Measurements from ENCODE around the gene ADNP.
"Not testable (repeated sequence)": the region's sequence is repeated elsewhere in the genome, so short reads cannot be mapped to it uniquely, and the experiment has no call there.

ADNP gene

GRCh38 chr20:50931306-50932015, at the start of gene ADNP:
Gene ADNP (minus strand): TSS chr20:50931437. CDS start chr20:50903996, 27,441 bp downstream.
- peak; percentile 96 for DNase-seq (ENCODE audit: low read depth, low spot score)

- peak; percentile 97 for DNase-seq (ENCODE audit: low read depth, low spot score)
These were observed 48.9 kb upstream of the ADNP start for GRCh38 chr20:50980071-50980681.

DNA sequence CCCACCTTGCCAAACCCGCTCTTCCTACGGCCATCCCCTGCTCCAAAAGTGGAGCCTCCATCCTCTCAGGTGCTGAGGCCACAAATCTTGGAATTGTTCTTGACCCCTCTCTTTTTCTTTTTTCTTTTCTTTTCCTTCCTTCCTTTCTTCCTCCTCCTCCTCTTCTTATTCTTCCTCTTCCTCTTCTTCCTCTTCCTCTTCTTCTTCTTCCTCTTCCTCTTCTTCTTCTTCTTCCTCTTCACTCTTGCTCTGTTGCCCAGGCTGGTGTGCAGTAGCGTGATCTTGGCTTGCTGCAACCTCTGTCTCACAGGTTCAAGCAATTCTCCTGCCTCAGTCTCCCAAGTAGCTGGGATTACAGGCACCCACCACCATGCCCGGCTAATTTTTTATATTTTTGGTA, 47.3 kb upstream of the ADNP start:
- DNase-seq (ENCODE audit: low read depth, low spot score): not testable (repeated sequence)

DNA sequence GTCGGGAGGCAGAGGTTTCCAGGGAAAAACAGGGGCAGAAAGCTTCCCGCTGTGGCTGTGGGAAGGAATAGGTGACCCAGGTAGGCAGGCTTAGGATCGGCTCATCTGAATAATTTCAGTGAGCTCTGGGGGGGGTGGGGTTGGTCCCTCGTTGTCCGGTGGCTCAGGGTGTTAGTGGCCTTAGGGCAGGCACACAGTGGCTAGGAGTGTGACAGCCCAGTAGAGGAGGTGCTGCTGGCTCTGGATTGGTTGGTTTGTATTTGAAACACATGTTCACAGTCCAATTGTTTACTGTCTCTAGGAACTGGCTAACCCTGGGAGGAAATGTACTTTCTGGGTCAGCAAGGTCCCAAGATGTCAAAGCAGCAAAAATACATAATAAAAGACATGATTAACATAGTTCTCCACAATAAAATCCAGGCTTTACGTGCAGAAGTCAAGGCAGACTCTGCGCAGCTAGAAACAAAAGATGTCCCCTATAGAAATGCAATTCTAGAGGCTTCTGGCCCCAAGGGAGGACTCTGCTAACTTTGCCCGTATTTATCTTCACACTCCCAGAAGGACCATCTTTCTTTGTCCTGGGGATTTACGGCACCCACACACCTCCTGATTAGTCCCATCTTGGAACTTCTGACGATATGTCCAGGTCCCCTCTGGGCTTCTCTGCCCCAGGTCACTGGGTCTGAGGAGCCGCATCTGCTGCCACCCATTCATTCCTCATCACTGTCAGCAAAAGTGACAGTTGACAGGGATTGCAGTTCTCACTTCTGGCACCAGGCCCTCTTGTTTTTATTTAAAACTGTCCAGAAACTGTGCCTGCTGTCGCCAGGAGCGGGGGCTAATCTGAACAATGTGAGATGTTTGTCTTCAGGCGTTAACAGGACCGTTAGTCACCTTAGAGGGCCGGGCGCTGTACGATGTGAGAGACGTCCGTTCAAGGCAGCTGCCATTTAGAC, 46.1 kb upstream of the ADNP start:
- DNase-seq (ENCODE audit: low read depth, low spot score): peak; percentile 23

GRCh38 chr20:50975701-50976330, 44.6 kb upstream of the ADNP start:
- DNase-seq (ENCODE audit: low read depth, low spot score): no peak

DNA sequence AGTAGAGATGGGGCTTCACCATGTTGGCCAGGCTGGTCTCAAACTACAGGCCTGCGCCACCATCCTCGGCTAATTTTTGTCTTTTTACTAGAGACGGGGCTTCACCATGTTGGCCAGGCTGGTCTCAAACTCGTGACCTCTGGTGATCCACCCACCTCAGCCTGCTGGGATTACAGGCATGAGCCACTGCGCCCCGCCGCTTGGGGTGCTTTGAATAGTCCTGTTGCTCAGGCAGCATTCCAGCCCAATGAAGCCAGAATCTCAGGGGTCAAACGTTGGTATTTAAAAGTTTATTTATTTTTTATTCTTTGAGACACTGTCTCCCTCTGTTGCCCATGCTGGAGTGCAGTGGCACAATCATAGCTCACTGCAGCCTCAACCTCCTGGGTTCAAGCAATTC, 38.7 kb upstream of the ADNP start:
- no peak for DNase-seq (ENCODE audit: low read depth, low spot score)

- no peak for DNase-seq (ENCODE audit: low read depth, low spot score)
These were observed 38.2 kb upstream of the ADNP start for GRCh38 chr20:50969435-50969834.

DNA sequence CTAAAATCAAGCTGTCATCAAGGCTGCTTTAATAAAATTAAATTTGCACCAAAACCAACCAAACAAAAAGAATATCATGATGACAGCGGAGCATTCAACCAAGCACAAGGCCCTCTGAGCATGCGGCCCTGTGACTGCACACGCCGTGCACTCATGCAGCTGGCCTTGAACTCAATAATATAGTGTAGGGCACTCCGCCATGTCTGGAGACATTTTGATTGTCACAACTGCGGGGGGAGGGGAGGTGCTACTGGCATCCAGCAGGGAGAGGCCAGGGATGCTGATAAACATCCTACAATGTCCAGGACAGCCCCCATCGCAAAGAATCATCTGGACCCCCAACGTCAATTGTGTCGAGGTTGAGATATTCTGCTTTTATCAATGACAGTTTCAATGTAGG, 37.1 kb upstream of the ADNP start:
- DNase-seq (ENCODE audit: low read depth, low spot score): no peak

- peak; percentile 72 for DNase-seq (ENCODE audit: low read depth, low spot score)
These were observed 36.3 kb upstream of the ADNP start for GRCh38 chr20:50967586-50967985.

DNA sequence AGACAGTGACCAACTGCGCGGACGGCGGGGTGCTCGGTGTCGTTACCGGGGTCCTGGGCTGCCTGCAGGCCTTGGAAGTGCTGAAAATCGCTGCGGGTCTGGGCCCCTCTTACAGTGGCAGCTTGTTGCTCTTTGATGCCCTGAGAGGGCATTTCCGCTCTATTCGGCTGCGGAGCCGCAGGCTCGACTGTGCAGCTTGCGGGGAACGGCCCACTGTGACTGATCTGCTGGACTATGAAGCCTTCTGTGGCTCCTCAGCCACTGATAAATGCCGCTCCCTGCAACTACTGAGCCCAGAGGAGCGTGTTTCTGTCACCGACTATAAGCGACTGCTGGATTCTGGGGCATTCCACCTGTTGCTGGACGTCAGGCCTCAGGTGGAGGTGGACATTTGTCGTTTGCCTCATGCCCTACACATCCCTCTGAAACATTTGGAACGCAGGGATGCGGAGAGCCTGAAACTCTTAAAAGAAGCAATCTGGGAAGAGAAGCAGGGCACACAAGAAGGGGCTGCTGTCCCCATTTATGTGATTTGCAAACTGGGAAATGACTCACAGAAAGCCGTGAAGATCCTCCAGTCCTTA, 28.4 kb upstream of the ADNP start:
- no peak for DNase-seq (ENCODE audit: low read depth, low spot score)

DNA sequence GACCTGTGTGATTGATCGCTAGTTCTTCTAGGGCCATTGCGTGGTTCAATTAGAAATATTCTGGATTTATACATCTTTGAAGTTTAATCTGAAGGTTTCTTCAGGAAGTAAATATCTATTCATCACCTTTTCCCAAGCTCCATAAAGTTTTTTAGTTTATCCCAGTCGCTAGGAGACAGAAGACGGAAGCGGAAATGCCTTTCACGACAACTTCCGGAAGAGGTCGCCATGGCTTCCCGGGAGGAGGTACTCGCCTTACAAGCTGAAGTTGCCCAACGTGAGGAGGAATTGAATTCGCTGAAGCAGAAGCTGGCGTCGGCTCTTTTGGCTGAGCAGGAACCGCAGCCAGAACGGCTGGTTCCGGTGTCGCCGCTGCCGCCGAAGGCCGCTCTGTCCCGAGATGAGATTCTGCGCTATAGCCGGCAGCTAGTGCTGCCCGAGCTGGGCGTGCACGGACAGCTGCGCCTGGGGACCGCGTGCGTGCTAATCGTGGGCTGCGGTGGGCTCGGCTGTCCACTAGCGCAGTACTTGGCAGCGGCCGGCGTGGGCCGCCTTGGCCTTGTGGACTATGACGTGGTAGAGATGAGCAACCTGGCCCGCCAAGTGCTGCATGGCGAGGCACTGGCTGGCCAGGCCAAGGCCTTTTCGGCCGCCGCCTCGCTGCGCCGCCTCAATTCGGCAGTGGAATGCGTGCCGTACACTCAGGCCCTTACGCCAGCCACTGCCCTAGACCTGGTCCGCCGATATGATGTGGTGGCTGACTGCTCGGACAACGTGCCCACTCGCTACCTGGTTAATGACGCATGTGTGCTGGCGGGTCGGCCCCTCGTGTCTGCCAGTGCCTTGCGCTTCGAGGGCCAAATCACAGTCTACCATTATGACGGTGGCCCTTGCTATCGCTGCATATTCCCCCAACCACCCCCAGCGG, 27.6 kb upstream of the ADNP start, which contains the start of gene MOCS3:
TSS of gene MOCS3 (plus strand) at position 204 of the 928 bp plus-strand sequence. CDS start at position 229, 25 bp downstream.
- peak; percentile 94 for DNase-seq (ENCODE audit: low read depth, low spot score)

DNA sequence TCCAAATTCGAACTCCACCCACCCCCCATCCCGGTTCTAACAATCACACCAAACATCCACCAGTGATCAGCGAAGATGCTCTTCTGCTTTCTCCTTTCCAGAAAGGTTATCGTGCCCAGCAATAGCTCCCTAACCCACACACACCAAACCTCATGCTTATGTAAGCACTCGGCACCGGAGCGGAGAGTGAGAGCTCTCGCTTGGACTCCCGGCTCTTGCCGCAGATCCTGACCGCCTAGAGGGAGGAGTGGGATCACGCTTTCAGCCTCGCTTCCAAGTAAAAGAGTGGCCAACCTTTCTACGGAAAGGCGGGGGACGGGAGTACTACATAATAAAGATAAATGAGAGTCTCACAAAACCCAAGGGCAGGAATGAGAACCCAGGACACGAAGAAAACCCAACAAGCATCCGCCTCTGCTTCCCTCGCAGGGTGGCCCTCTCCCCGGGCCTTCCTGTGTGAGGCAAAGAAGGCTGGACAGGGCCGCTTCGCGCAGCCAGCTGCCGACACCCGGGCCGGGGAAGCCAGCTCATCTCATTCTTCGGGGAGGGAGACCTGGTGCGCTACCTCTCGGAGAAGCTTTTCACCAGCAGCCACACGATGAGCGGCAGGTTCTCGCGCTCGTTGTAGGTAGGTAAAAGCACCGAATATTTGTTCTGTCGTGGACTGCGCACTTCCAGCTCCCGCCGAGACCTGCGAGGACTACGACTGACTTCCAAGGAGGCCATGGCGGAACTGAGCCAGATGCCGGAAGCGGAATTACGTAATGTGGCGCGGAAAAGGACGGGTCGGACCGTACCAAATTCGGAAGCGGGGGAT, 26.8 kb upstream of the ADNP start, which contains the start of gene DPM1:
TSS of gene DPM1 (minus strand) at position 735 of the 817 bp plus-strand sequence. CDS start at position 726, 9 bp downstream.
- peak; percentile 93 for DNase-seq (ENCODE audit: low read depth, low spot score)

DNA sequence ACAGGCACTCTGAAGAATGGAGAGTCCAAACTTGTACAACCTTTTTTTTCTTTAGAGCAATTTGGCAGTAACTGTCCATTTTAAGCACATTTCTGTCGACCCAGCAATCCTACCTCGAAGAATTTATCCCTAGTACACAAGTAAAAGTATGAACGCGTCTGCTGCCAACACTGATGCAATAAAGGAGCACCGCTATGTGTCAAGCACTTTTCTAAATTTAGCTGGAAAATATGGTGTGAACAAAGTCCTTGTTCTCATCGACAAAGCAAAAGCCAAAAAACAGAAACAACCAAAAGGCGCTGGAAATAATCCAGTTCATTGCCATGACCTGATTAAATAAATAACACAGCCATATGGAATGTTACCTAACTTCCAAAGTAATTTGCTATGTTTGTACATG, 26.0 kb upstream of the ADNP start:
- peak; percentile 23 for DNase-seq (ENCODE audit: low read depth, low spot score)

GRCh38 chr20:50953821-50954220, 22.6 kb upstream of the ADNP start:
- no peak for DNase-seq (ENCODE audit: low read depth, low spot score)

GRCh38 chr20:50953196-50953595, 22.0 kb upstream of the ADNP start:
- no peak for DNase-seq (ENCODE audit: low read depth, low spot score)

DNA sequence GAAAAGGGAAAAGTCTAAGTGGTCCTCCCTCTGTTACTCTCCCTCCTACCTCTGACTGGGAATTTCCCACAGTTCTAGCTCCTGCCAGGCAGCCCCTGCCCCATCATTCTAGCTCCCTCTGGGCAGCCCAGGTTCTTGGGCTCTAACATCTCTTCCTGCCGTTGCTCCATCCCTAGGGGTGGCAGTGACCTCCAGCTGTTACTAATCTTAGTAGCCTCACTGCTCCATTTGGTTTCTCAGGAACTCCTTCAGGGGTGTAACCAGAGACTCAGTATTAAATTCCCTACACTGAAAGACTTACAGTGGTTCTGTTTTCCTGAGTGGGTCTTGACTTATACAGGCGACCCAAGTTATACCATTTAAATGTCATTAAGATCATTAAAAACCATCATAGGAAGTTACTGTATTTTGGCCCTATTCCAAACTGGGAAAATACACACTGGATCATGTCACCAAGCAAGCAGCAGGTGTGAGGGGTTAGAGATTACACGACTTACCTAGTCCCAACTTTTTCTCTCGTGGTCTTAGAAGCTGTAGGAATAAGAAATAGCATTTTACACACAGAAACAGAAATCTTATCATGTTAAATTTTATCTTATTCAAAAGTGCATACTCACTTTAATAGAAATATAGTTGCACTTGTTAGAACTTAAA, 17.0 kb upstream of the ADNP start:
- DNase-seq (ENCODE audit: low read depth, low spot score): no peak

GRCh38 chr20:50943069-50943468, 11.8 kb upstream of the ADNP start:
- DNase-seq (ENCODE audit: low read depth, low spot score): no peak

DNA sequence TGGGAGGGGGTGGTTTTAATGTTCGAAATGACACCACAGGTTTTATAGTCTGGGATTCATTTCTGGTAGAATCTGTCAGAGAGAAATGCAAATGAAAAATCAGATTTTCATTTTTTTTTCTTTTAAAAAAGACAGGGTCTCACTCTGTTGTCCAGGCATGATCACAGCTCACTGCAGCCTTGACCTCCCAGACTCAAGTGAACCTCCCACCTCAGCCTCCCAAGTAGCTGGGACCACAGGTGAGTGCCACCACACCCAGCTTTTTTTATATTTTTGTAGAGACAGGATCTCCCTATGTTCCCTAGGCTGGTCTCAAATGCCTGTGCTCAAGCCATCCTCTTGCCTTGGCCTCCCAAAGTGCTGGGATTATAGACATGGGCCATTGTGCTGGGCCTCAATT, 2.4 kb upstream of the ADNP start:
- no peak for DNase-seq (ENCODE audit: low read depth, low spot score)

Measured in astrocyte of the hippocampus (primary cell).